NCI-H2227 (cell line): ENCODE results near the gene DNAJA3.

Experiments
- DNase-seq: peaks from one replicate; lab custom pipeline; 2025; ENCODE audit not compliant: unreplicated experiment; lab: John Stamatoyannopoulos, UW

Gene DNAJA3

GRCh38 chr16:4425378-4426020 lies at the start of gene DNAJA3:
DNAJA3 (plus strand) TSS chr16:4425868; CDS start chr16:4425882, 14 bp downstream.
- DNase-seq = peak; percentile 97

- DNase-seq = no peak
Measured at GRCh38 chr16:4376126-4376892, 49.4 kb upstream of the DNAJA3 start.

DNA sequence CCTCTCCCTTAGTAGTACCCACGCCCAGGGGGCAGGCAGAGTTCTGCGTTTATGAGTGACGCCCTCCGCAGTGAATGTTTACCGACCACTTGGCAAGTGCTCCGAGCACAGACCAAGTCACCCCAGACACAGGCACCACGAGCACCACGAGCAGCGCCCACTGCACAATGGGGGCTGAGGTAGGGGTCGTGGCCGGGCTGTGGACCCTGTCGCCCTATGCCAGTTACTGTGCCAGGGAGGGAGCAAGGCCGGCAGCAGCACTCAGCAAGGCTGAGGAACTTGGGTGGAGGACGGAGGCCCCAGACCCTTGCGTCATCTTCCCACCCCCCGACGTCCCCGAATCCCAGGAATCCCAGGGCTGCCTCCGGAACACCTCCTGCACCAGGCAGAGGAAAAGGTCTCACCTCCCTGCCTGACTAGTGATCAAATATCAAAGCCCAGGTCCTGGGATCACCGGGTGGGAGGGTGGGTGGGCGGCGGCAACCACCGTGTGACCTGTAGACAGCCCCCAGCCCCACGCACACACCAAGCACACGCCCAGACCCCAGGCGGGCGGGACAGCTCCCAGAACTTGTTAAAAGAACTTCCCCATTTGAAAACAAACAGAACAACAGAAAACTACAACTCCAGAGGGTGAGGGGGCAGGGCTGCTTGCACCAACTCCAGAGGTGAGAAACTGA lies 48.6 kb upstream of the DNAJA3 start:
- no peak for DNase-seq

- no peak for DNase-seq
Measured at GRCh38 chr16:4377573-4378154, 48.0 kb upstream of the DNAJA3 start.

- no peak for DNase-seq
Measured at GRCh38 chr16:4378161-4378666, 47.5 kb upstream of the DNAJA3 start.

DNA sequence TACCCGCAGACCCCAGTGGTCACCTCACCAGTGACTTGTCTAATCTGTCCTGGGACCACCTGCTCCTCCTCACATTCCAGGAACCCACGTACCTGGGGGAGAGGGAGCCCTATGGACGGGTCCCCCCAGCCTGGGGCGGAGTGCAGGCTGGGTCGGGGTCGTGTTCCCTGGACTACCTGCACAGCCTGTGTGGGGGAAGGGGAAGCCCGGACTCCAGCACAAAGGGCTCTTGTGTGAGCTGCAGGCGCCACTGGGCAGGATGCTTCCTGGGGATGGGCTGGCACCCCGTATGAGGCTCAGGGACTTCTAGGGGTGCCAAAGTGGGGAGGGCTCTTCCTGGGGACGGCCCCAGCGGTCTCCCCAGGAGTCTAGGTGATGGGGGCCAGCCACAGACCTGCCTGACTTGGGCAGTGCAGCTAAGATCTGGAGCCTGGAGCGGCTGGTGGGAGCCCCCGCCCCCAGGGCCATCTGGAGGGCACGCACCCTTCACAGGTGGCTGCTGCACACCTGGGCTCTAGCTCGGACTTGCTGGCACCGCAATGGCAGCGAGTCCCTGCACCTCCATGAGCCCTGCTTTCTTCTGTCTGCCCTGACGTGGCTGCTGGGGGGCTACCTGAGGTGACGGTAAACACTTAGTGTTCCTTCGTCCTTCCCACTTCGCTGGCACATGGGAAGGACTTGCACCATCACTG lies 46.5 kb upstream of the DNAJA3 start:
- no peak for DNase-seq

DNA sequence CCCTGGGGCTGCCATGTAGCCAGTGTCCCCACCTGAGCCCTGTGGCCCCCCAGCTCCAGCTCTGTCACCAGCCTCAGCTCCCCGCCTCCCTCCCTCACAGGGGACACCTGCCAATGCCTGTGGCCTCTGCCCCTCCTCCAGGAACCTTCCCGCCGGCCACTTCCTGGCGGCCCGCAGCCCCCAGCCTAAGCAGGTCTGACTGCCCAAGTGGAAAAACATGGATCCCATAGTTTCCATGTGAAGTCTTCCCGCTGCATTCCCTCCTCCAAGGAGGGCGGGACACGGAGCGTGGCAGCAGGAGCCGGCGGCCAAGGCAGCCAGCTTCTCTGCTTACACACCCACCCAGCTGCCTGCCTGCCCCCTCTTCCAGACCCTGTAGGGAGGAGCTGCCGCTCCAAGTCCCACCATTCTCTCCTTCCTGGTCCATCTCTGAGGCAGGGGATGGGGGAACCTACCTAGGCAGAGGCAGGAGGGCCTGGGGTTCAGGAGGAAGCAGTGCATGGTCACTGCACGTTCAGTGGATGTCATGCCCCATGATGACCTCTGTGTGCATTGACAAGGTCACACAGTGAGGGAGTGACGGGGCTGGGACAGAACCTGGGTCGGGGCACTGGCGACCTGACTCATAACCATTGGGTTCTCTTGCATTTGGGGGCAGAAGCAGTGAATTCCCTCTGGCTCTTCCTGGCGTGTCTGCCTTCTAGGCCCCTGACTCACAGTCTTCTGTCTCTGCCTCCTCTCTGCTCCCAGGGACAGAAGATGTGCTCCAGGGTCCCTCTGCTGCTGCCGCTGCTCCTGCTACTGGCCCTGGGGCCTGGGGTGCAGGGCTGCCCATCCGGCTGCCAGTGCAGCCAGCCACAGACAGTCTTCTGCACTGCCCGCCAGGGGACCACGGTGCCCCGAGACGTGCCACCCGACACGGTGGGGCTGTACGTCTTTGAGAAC lies 45.3 kb upstream of the DNAJA3 start:
- peak; percentile 52 for DNase-seq

DNA sequence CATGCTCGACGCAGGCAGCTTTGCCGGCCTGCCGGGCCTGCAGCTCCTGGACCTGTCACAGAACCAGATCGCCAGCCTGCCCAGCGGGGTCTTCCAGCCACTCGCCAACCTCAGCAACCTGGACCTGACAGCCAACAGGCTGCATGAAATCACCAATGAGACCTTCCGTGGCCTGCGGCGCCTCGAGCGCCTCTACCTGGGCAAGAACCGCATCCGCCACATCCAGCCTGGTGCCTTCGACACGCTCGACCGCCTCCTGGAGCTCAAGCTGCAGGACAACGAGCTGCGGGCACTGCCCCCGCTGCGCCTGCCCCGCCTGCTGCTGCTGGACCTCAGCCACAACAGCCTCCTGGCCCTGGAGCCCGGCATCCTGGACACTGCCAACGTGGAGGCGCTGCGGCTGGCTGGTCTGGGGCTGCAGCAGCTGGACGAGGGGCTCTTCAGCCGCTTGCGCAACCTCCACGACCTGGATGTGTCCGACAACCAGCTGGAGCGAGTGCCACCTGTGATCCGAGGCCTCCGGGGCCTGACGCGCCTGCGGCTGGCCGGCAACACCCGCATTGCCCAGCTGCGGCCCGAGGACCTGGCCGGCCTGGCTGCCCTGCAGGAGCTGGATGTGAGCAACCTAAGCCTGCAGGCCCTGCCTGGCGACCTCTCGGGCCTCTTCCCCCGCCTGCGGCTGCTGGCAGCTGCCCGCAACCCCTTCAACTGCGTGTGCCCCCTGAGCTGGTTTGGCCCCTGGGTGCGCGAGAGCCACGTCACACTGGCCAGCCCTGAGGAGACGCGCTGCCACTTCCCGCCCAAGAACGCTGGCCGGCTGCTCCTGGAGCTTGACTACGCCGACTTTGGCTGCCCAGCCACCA lies 44.4 kb upstream of the DNAJA3 start:
- DNase-seq = no peak

- no peak for DNase-seq
Measured at GRCh38 chr16:4381935-4382794, 43.5 kb upstream of the DNAJA3 start.

DNA sequence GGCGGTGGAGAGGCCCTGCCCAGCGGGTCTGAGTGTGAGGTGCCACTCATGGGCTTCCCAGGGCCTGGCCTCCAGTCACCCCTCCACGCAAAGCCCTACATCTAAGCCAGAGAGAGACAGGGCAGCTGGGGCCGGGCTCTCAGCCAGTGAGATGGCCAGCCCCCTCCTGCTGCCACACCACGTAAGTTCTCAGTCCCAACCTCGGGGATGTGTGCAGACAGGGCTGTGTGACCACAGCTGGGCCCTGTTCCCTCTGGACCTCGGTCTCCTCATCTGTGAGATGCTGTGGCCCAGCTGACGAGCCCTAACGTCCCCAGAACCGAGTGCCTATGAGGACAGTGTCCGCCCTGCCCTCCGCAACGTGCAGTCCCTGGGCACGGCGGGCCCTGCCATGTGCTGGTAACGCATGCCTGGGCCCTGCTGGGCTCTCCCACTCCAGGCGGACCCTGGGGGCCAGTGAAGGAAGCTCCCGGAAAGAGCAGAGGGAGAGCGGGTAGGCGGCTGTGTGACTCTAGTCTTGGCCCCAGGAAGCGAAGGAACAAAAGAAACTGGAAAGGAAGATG lies 42.8 kb upstream of the DNAJA3 start:
- no peak for DNase-seq

- DNase-seq = no peak
Measured at GRCh38 chr16:4383591-4384444, 41.9 kb upstream of the DNAJA3 start.

DNA sequence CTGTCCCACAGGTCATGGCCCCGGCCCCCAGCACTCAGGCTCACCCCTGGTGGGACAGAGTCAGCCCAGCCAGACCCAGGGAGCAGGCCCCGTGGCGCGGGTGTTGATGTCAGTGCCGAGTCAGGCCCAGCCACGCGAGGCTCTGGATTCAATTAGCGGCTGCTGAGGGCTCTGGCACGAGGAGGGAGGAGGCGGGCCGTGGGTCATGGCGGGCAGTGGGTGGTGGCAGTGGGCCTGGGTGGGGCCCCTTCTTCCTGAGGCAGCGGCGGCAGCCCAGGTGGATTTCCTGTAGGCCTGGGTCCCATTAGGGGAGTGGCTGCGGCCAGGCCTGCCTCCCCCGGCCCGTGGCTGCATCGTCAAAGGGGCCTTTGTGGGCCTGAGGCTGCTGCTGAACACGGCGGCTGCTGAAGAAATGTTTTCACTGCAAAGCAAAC lies 41.1 kb upstream of the DNAJA3 start:
- no peak for DNase-seq

DNA sequence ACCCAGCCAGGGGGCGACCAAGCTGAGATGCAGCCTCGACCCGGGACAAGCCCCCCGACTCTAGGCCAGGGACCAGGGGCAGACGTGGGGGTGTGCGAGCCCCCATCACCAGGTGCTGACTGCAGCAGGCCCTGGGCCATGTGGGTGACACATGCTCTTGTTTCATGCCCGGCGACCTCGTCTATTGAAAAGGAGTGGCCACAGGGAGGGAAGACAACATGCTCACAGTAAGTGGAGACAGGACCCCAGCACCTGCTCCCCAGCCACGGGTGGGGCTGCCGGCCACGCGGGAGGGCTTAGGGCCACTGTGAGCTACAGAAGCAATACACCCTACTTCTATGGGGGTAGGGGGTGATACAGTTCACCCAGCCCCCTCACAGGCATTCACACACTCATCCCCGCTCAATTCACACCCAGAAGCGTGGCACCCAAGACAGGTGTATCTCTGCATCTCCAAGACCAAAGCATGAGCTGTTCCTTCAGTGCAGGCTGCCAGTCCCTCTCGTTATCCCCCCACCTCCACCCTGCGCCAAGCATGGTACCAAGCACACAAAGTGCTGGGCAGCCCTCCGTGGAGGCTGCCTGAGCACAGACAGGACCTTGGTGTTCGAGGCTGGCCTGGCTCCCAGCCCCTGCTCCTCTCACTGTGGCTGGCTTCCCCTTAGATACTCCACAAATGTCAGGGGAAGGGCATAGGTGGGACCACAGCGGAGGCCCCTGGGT lies 40.4 kb upstream of the DNAJA3 start:
- no peak for DNase-seq

- no peak for DNase-seq
Measured at GRCh38 chr16:4385789-4386450, 39.7 kb upstream of the DNAJA3 start.

DNA sequence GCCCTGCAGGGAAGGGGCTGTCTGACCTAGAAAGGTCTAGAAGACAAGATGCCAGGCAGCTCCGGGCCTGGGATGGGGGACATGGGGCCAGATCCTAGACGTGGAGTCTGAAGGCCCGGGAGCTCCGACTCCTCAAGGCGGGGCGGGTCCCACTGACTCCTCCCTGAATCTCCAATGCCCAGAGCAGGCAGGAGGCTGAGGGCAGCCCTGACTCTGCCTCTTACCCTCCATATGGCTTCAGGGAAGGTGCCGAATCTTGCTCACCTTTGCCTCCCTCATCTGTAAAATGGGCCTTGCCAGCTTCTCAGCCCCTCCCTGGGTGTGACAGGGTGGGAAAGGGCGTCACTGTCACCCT lies 39.2 kb upstream of the DNAJA3 start:
- no peak for DNase-seq
